Measurements from ENCODE around the gene METTL2B. TPM values are rescaled to one million over a fixed set of nuclear protein-coding genes. Genes with fewer than 3 reads are reported as not detected.

The METTL2B gene
- 31.6 and 42.7 TPM in 2 replicates for total RNA-seq

GRCh38 chr7:128476402-128477335 lies at the start of gene METTL2B:
METTL2B (plus strand) TSS chr7:128476748; CDS start chr7:128476766, 18 bp downstream.
- DNase-seq (ENCODE audit: low read depth, low spot score): peak; percentile 68

- no peak for DNase-seq (ENCODE audit: low read depth, low spot score)
Measured at GRCh38 chr7:128427289-128427891, 49.2 kb upstream of the METTL2B start.

GRCh38 chr7:128430207-128430606 lies 46.3 kb upstream of the METTL2B start:
- no peak for DNase-seq (ENCODE audit: low read depth, low spot score)

GRCh38 chr7:128431221-128431620 lies 45.3 kb upstream of the METTL2B start:
- no peak for DNase-seq (ENCODE audit: low read depth, low spot score)

GRCh38 chr7:128431754-128432153 lies 44.8 kb upstream of the METTL2B start:
- DNase-seq (ENCODE audit: low read depth, low spot score): no peak

GRCh38 chr7:128434413-128435326 lies 41.9 kb upstream of the METTL2B start:
- no peak for DNase-seq (ENCODE audit: low read depth, low spot score)

- no peak for DNase-seq (ENCODE audit: low read depth, low spot score)
Measured at GRCh38 chr7:128435327-128435686, 41.2 kb upstream of the METTL2B start.

- DNase-seq (ENCODE audit: low read depth, low spot score): no peak
Measured at GRCh38 chr7:128437426-128438332, 38.9 kb upstream of the METTL2B start.

- no peak for DNase-seq (ENCODE audit: low read depth, low spot score)
Measured at GRCh38 chr7:128442356-128442755, 34.2 kb upstream of the METTL2B start.

- DNase-seq (ENCODE audit: low read depth, low spot score): no peak
Measured at GRCh38 chr7:128443831-128444600, 32.5 kb upstream of the METTL2B start.

- no peak for DNase-seq (ENCODE audit: low read depth, low spot score)
Measured at GRCh38 chr7:128446306-128446705, 30.2 kb upstream of the METTL2B start.

- DNase-seq (ENCODE audit: low read depth, low spot score): no peak
Measured at GRCh38 chr7:128447941-128448564, 28.5 kb upstream of the METTL2B start.

- DNase-seq (ENCODE audit: low read depth, low spot score): no peak
Measured at GRCh38 chr7:128448751-128449302, 27.7 kb upstream of the METTL2B start.

GRCh38 chr7:128450409-128450808 lies 26.1 kb upstream of the METTL2B start:
- DNase-seq (ENCODE audit: low read depth, low spot score): no peak

- no peak for DNase-seq (ENCODE audit: low read depth, low spot score)
Measured at GRCh38 chr7:128450913-128451312, 25.6 kb upstream of the METTL2B start.

- no peak for DNase-seq (ENCODE audit: low read depth, low spot score)
Measured at GRCh38 chr7:128452552-128452951, 24.0 kb upstream of the METTL2B start.

- DNase-seq (ENCODE audit: low read depth, low spot score): peak; percentile 45
Measured at GRCh38 chr7:128453836-128454804, 22.4 kb upstream of the METTL2B start.

Data from pulmonary artery endothelial cell (primary cell).